Heart right ventricle (tissue), 16 donors: ENCODE data around the gene SHB. TPM values are rescaled to one million over a fixed set of nuclear protein-coding genes. Genes with fewer than 3 reads are reported as not detected.

Source experiments
- ATAC-seq, 8 donors: fragments of 200-7000 bp; cut with Tn5 transposase; one replicate each; pipeline ENCODE4 v1.9.1; 2020; ENCODE audit warnings: mild to moderate bottlenecking in 8 of 8, moderate library complexity in 8 of 8, moderate number of reproducible peaks in 1 of 8
- DNase-seq, 2 donors: peaks; one replicate each; pipeline ENCODE4 v3.0.0-alpha.2; 2020
- H3K27ac ChIP-seq, 10 donors: fragments of 200-600 bp; sonication (generic) in 2 of 10; one replicate each; pipeline versions ENCODE4 v1.5.0 to v1.8.0; 2020 to 2022; ENCODE audit warnings: mild to moderate bottlenecking in 3 of 10
- H3K27me3 ChIP-seq, 7 donors: fragments of 200-600 bp; one replicate each; pipeline ENCODE4 v1.8.0; 2021 to 2022; ENCODE audit warnings: mild to moderate bottlenecking in 2 of 7
- H3K36me3 ChIP-seq, 9 donors: fragments of 200-600 bp; sonication (generic) in 1 of 9; one replicate each; pipeline versions ENCODE4 v1.5.0 to v1.8.0; 2020 to 2022; ENCODE audit warnings: mild to moderate bottlenecking in 2 of 9
- H3K4me1 ChIP-seq, 9 donors: fragments of 200-600 bp; sonication (generic) in 1 of 9; one replicate each; pipeline versions ENCODE4 v1.5.0 to v1.8.0; 2020 to 2022; ENCODE audit warnings: mild to moderate bottlenecking in 4 of 9
- H3K4me3 ChIP-seq, 10 donors: fragments of 200-600 bp; sonication (generic) in 2 of 10; one replicate each; pipeline versions ENCODE4 v1.5.0 to v1.8.0; 2020 to 2022; ENCODE audit warnings: mild to moderate bottlenecking in 7 of 10, moderate library complexity in 2 of 10
- H3K9me3 ChIP-seq, 11 donors: fragments of 200-600 bp in 10 of 11; sonication (generic) in 2 of 11; one replicate each; pipeline versions ENCODE4 v1.5.0 to v1.8.0; 2013 to 2022; ENCODE audit warnings: mild to moderate bottlenecking in 2 of 11, control low read depth in 1 of 11, moderate library complexity in 1 of 11
- CTCF ChIP-seq, 9 donors: fragments of 200-600 bp; sonication (generic) in 2 of 9; IDR thresholded peaks; one replicate each; pipeline versions ENCODE4 v1.5.0 to v1.8.0; 2021 to 2022; ENCODE audit warnings: antibody characterized with exemption in 9 of 9, mild to moderate bottlenecking in 5 of 9, moderate library complexity in 1 of 9
- WGBS, 2 donors: extraction: QIAGEN DNeasy Blood & Tissue Kit; methylation state at CpG; one replicate each; pipeline ENCODE4 v1.1.7; 2013; ENCODE audit warnings: inconsistent platforms in 1 of 2; 5-methylcytosine and 5-hydroxymethylcytosine counted together
- intact Hi-C, 10 donors: fragments of 100-400 bp; cut with DNase I; formaldehyde crosslinking; loops; one replicate each; pipeline versions ENCODE4 v1.11.1 to v1.14.2; 2022
- polyA plus RNA-seq, 2 donors: library from polyadenylated mRNA; stranded (reverse); fragments of 200-250 nt; gene quantifications; one replicate each; pipeline ENCODE4 v1.2.3, GENCODE V29; 2013
- total RNA-seq, 10 donors: library from RNA; stranded (reverse); fragmentation: NEBNext Ultra II Directional in 3 of 10; extraction: Animal tissue kit (Norgen Biotek cat#: 25700) in 3 of 10; gene quantifications; one replicate each; pipeline versions ENCODE4 v1.2.1 to v1.2.4, GENCODE V29; 2021 to 2023
- donor health status: Arrhythmogenic right ventricular cardiomyopathy.
- donor health status: ischemic (EF 13 %, LVEDD 7.1; RV severe dilation, severe dysfunction).
- donor health status: healthy with polysubstance abuse.
- donor health status: DM: no; HTN: yes; CAD: no.
- donor health status: DM: no; HTN: no; CAD: no.
- donor health status: ischemic (EF 25% LVEDD 6.9; RV normal size, moderate dysfunction).
- donor health status: ischemic (EF 25% LVEDD 5.7; RV mildly dilated, moderate dysfunction).
- donor health status: healthy.
- donor health status: DM: yes; HTN: yes; CAD: no.
- donor health status: Ischemic cardiomyopathy.
- donor health status: ischemic (EF 35%, LVEDD 5.7; RV mildly dilated, moderate dysfunction).
- donor health status: nonischemic (EF 11% LVEDD 7.7; RV severe dilation, severe dysfunction).
- donor health status: DM: yes; HTN: yes; CAD: no.
- donor health status: PGD.
- donor health status: ischemic (EF 29% LVEDD 5.4; RV normal size, mild dysfunction).
- donor health status: nonischemic (EF 23%, LVEDD 6.1; RV moderate dilation, normal function).

SHB gene
- total and polyA plus RNA-seq, 12 donors = 5.7 to 26.6 (median 18.0) TPM

GRCh38 chr9:37992924-37993349, 76.1 kb downstream of the SHB start:
- H3K36me3 ChIP-seq = no peaks in the 10 kb centered on the region
- H3K4me3 ChIP-seq = no peak overlapping the region
- no peaks in the 10 kb centered on the region for H3K27me3 ChIP-seq
- intact Hi-C loops = loop anchor here in 1 of 10 donors (5.0 kb wide), 1 partner anchor 76 kb away; no protein-coding TSS in a partner anchor
- no peak for TF ChIP-seq CTCF (IDR thresholded peaks at IDR 0.05)
- peaks cover 22 to 95% (median 79%) of the 10 kb centered on the region in 9 donors for H3K4me1 ChIP-seq
- peak overlapping the region in 6 of 10 donors; percentile 33 to 74 (median 58) for H3K27ac ChIP-seq
- H3K9me3 ChIP-seq = no peaks in the 10 kb centered on the region
- peak in 4 of 8 donors; percentile 4 to 25 (median 14) for ATAC-seq
- 40 to 41% methylated on average over 8 of the region's 8 CpGs for WGBS, 2 donors
- DNase-seq = peak in 1 of 2 donors; percentile 39

GRCh38 chr9:37990404-37991015, 78.5 kb downstream of the SHB start:
- H3K9me3 ChIP-seq = no peaks in the 10 kb centered on the region
- no peaks in the 10 kb centered on the region for H3K36me3 ChIP-seq
- H3K4me3 ChIP-seq = no peak overlapping the region
- DNase-seq (no peak), ATAC-seq (no peak)
- WGBS, 2 donors = 64 to 74% methylated on average over 5 of the region's 5 CpGs
- H3K4me1 ChIP-seq = peaks cover 10 to 95% (median 79%) of the 10 kb centered on the region in 9 donors
- no peak for TF ChIP-seq CTCF (IDR thresholded peaks at IDR 0.05)
- peak overlapping the region in 8 of 10 donors; percentile 3 to 84 (median 28) for H3K27ac ChIP-seq
- H3K27me3 ChIP-seq = no peaks in the 10 kb centered on the region
- intact Hi-C loops = loop anchor here in 1 of 10 donors (5.0 kb wide), 1 partner anchor 73 kb away; no protein-coding TSS in a partner anchor

- TF ChIP-seq CTCF (IDR thresholded peaks at IDR 0.05) = no peak
- no peaks in the 10 kb centered on the region for H3K27me3 ChIP-seq
- ATAC-seq (peak in 6 of 8 donors; percentile 3 to 33 (median 13)), DNase-seq (no peak)
- 58 to 78% methylated on average over 5 of the region's 5 CpGs for WGBS, 2 donors
- no peak overlapping the region for H3K4me3 ChIP-seq
- H3K36me3 ChIP-seq = no peaks in the 10 kb centered on the region
- peaks cover 13 to 95% (median 79%) of the 10 kb centered on the region in 9 donors for H3K4me1 ChIP-seq
- no peaks in the 10 kb centered on the region for H3K9me3 ChIP-seq
- intact Hi-C loops = loop anchor here in 4 of 10 donors (5.0 kb wide), 3 partner anchors 52 to 78 kb away; partner anchors contain the start of gene SHB (in 3 of the 4)
- H3K27ac ChIP-seq = peak overlapping the region in 9 of 10 donors; percentile 20 to 84 (median 36)
These were observed 79.3 kb downstream of the SHB start for GRCh38 chr9:37989701-37990100.

- Histone ChIP-seq H3K27me3 (no peaks in the 10 kb centered on the region), H3K4me1 (peaks cover 18 to 91% (median 74%) of the 10 kb centered on the region in 9 donors), H3K9me3 (no peaks in the 10 kb centered on the region), H3K36me3 (no peaks in the 10 kb centered on the region), H3K27ac (peak overlapping the region in 4 of 10 donors; percentile 66 to 84 (median 78)), H3K4me3 (no peak overlapping the region)
- 63 to 65% methylated on average over 2 of the region's 2 CpGs for WGBS, 2 donors
- intact Hi-C loops = loop anchor here in 4 of 10 donors (5.0 kb wide), 3 partner anchors 51 to 79 kb away; partner anchors contain the start of gene SHB (in 3 of the 4)
- no peak for DNase-seq
- ATAC-seq = no peak
- no peak for TF ChIP-seq CTCF (IDR thresholded peaks at IDR 0.05)
These were observed 80.4 kb downstream of the SHB start for GRCh38 chr9:37988602-37989001.
